ENCODE measurements around the gene NR3C2.

GRCh38 chr4:148481636-148482035, 39.4 kb upstream of the NR3C2 start:
- TF ChIP-seq CTCF (IDR thresholded peaks at IDR 0.05; ENCODE audit: borderline replicate concordance, extremely low read depth, low read length, poor library complexity, severe bottlenecking) (no peak), EZH2 (IDR thresholded peaks at IDR 0.05; ENCODE audit: borderline replicate concordance, low read depth, low read length, severe bottlenecking) (no peak)
